GM21447 (cell line): Measurements from ENCODE around the gene TTC33.
"Not testable (repeated sequence)": the region's sequence is repeated elsewhere in the genome, so short reads cannot be mapped to it uniquely, and the experiment has no call there.

Experiments
- ATAC-seq: cut with Tn5 transposase; IDR thresholded peaks from one replicate; pipeline ENCODE4 v1.9.1; 2021; ENCODE audit not compliant: unreplicated experiment

The TTC33 gene

GRCh38 chr5:40680741-40681362 is 74.9 kb downstream of the TTC33 start:
- no peak for ATAC-seq

- ATAC-seq = peak; percentile 24
Observed at GRCh38 chr5:40679913-40680681, 75.7 kb downstream of the TTC33 start, which contains the start of gene PTGER4. PTGER4 (plus strand) TSS chr5:40679915; CDS start chr5:40680994, 1,079 bp downstream.

GRCh38 chr5:40679148-40679912 is 76.4 kb downstream of the TTC33 start:
- peak; percentile 63 for ATAC-seq

- ATAC-seq = no peak
Observed at GRCh38 chr5:40678460-40679147, 77.2 kb downstream of the TTC33 start.

- ATAC-seq = no peak
Observed at GRCh38 chr5:40678026-40678425, 77.7 kb downstream of the TTC33 start.

GRCh38 chr5:40677456-40677855 is 78.3 kb downstream of the TTC33 start:
- ATAC-seq = no peak

- no peak for ATAC-seq
Observed at GRCh38 chr5:40676613-40677343, 79.0 kb downstream of the TTC33 start.

GRCh38 chr5:40675396-40676133 is 80.2 kb downstream of the TTC33 start:
- ATAC-seq = no peak

GRCh38 chr5:40674661-40675235 is 81.0 kb downstream of the TTC33 start:
- no peak for ATAC-seq

- ATAC-seq = no peak
Observed at GRCh38 chr5:40672425-40672824, 83.3 kb downstream of the TTC33 start.

- no peak for ATAC-seq
Observed at GRCh38 chr5:40669606-40670390, 86.0 kb downstream of the TTC33 start.

- ATAC-seq = no peak
Observed at GRCh38 chr5:40667161-40667663, 88.5 kb downstream of the TTC33 start.

GRCh38 chr5:40666657-40667056 is 89.1 kb downstream of the TTC33 start:
- no peak for ATAC-seq

- no peak for ATAC-seq
Observed at GRCh38 chr5:40665635-40666298, 90.0 kb downstream of the TTC33 start.

GRCh38 chr5:40660751-40661150 is 95.0 kb downstream of the TTC33 start:
- ATAC-seq = no peak

- ATAC-seq = no peak
Observed at GRCh38 chr5:40656766-40657165, 99.0 kb downstream of the TTC33 start.

GRCh38 chr5:40656091-40656490 is 99.7 kb downstream of the TTC33 start:
- not testable (repeated sequence) for ATAC-seq

- no peak for ATAC-seq
Observed at GRCh38 chr5:40655138-40655537, 100.6 kb downstream of the TTC33 start.
